HL-60 (cell line): ENCODE data around the gene CAMKK1.

Source experiments
- DNase-seq, 2 experiments: peaks; one replicate each; pipeline ENCODE4 v3.0.0-alpha.2; 2010 to 2020; ENCODE audit warnings: low read depth in 1 of 2, low spot score in 1 of 2
- H3K27ac ChIP-seq: fragments of 250-450 bp; sonication (Bioruptor Pico); replicated peaks from 2 replicates; pipeline ENCODE4 v1.5.1; 2020; ENCODE audit warnings: mild to moderate bottlenecking, moderate library complexity
- H3K27me3 ChIP-seq: fragments of 250-450 bp; sonication (Bioruptor Pico); 2 replicates; pipeline ENCODE4 v1.5.1; 2021; ENCODE audit warnings: mild to moderate bottlenecking, moderate library complexity; ENCODE audit not compliant: insufficient read depth, poor library complexity, severe bottlenecking
- H3K4me3 ChIP-seq: replicated peaks from 2 replicates; pipeline ENCODE4 v1.5.1; 2011; ENCODE audit warnings: mild to moderate bottlenecking, control low read depth, low read length; ENCODE audit not compliant: insufficient read depth
- GABPA ChIP-seq: IDR thresholded peaks from 2 replicates; pipeline ENCODE4 v1.6.1; 2012; ENCODE audit warnings: low read depth
- POLR2AphosphoS5 ChIP-seq: IDR thresholded peaks from 2 replicates; pipeline ENCODE4 v1.6.1; 2012; ENCODE audit warnings: low read depth
- SPI1 ChIP-seq: IDR thresholded peaks from 2 replicates; pipeline ENCODE4 v1.6.1; 2012; ENCODE audit warnings: low read depth, mild to moderate bottlenecking, borderline replicate concordance
- TF ChIP-seq, protein P1 (sequence below): IDR thresholded peaks from one replicate; pipeline ENCODE4 v1.5.1; 2011; ENCODE audit warnings: low read length, control low read depth, inconsistent platforms; ENCODE audit not compliant: insufficient read depth
- TF ChIP-seq, protein P2 (sequence below): IDR thresholded peaks from 2 replicates; pipeline ENCODE4 v1.6.1; 2012; ENCODE audit warnings: low read depth; ENCODE audit not compliant: insufficient replicate concordance

Gene CAMKK1

DNA sequence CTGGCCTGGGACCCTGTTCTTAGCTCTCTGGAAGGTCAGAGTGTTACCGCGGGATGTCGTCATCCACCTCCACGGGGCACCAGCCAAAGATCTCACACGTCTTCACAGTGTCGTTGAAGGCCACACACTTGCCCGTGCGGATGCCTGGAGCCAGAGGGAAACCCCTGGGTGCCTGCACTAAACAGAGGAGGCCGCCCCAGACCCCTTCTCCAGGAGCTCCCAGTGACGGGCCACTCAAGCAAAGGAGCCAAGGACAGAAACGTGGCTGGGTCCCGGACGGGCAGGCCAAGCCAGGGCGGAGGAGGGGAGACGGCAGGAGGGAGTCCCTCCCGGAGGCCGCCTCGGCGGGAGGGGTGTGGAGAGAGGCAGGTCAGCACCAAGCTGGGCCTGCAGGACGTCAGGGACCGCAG lies 11.0 kb upstream of the CAMKK1 start:
- TF ChIP-seq, protein P1, sequence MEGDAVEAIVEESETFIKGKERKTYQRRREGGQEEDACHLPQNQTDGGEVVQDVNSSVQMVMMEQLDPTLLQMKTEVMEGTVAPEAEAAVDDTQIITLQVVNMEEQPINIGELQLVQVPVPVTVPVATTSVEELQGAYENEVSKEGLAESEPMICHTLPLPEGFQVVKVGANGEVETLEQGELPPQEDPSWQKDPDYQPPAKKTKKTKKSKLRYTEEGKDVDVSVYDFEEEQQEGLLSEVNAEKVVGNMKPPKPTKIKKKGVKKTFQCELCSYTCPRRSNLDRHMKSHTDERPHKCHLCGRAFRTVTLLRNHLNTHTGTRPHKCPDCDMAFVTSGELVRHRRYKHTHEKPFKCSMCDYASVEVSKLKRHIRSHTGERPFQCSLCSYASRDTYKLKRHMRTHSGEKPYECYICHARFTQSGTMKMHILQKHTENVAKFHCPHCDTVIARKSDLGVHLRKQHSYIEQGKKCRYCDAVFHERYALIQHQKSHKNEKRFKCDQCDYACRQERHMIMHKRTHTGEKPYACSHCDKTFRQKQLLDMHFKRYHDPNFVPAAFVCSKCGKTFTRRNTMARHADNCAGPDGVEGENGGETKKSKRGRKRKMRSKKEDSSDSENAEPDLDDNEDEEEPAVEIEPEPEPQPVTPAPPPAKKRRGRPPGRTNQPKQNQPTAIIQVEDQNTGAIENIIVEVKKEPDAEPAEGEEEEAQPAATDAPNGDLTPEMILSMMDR = no peak
- no peak for TF ChIP-seq POLR2AphosphoS5
- no peak for TF ChIP-seq GABPA
- TF ChIP-seq, protein P2, sequence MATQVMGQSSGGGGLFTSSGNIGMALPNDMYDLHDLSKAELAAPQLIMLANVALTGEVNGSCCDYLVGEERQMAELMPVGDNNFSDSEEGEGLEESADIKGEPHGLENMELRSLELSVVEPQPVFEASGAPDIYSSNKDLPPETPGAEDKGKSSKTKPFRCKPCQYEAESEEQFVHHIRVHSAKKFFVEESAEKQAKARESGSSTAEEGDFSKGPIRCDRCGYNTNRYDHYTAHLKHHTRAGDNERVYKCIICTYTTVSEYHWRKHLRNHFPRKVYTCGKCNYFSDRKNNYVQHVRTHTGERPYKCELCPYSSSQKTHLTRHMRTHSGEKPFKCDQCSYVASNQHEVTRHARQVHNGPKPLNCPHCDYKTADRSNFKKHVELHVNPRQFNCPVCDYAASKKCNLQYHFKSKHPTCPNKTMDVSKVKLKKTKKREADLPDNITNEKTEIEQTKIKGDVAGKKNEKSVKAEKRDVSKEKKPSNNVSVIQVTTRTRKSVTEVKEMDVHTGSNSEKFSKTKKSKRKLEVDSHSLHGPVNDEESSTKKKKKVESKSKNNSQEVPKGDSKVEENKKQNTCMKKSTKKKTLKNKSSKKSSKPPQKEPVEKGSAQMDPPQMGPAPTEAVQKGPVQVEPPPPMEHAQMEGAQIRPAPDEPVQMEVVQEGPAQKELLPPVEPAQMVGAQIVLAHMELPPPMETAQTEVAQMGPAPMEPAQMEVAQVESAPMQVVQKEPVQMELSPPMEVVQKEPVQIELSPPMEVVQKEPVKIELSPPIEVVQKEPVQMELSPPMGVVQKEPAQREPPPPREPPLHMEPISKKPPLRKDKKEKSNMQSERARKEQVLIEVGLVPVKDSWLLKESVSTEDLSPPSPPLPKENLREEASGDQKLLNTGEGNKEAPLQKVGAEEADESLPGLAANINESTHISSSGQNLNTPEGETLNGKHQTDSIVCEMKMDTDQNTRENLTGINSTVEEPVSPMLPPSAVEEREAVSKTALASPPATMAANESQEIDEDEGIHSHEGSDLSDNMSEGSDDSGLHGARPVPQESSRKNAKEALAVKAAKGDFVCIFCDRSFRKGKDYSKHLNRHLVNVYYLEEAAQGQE = no peak
- TF ChIP-seq SPI1 = no peak
- no peak overlapping the region for H3K4me3 ChIP-seq
- DNase-seq = no peak
- no peaks in the 10 kb centered on the region for H3K27me3 ChIP-seq
- no peak overlapping the region for H3K27ac ChIP-seq

GRCh38 chr17:3903051-3903825 lies 10.4 kb upstream of the CAMKK1 start:
- no peak overlapping the region for H3K4me3 ChIP-seq
- H3K27ac ChIP-seq = no peak overlapping the region
- TF ChIP-seq POLR2AphosphoS5 (no peak), GABPA (no peak), SPI1 (no peak)
- TF ChIP-seq, protein P2 = no peak
- TF ChIP-seq, protein P1 = no peak
- H3K27me3 ChIP-seq = no peaks in the 10 kb centered on the region
- no peak for DNase-seq

DNA sequence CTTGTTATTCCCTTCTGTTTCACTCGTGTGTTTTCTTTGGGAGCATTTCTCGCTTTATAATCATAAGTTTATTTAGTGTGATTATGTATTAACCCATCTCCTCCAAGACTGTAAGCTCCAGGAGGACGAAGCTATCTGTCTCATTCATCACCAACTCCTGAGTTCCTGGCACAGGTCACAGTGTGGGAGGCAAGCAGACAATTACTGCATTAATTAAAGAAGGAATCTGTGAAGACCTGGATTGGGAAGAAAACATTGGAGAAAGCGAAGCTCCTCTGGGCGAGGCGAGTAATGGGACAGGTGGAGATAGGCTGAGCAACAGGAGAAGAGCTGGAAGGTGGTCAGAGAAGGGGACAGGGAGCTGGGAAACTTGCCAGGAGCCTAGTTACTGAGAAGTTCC lies 7.8 kb upstream of the CAMKK1 start:
- no peaks in the 10 kb centered on the region for H3K27me3 ChIP-seq
- TF ChIP-seq, protein P2 = no peak
- TF ChIP-seq GABPA = no peak
- no peak for TF ChIP-seq SPI1
- TF ChIP-seq POLR2AphosphoS5 = no peak
- TF ChIP-seq, protein P1 = no peak
- DNase-seq = no peak
- H3K27ac ChIP-seq = no peak overlapping the region
- no peak overlapping the region for H3K4me3 ChIP-seq
